ENCODE results near the gene TJP3.

DNA sequence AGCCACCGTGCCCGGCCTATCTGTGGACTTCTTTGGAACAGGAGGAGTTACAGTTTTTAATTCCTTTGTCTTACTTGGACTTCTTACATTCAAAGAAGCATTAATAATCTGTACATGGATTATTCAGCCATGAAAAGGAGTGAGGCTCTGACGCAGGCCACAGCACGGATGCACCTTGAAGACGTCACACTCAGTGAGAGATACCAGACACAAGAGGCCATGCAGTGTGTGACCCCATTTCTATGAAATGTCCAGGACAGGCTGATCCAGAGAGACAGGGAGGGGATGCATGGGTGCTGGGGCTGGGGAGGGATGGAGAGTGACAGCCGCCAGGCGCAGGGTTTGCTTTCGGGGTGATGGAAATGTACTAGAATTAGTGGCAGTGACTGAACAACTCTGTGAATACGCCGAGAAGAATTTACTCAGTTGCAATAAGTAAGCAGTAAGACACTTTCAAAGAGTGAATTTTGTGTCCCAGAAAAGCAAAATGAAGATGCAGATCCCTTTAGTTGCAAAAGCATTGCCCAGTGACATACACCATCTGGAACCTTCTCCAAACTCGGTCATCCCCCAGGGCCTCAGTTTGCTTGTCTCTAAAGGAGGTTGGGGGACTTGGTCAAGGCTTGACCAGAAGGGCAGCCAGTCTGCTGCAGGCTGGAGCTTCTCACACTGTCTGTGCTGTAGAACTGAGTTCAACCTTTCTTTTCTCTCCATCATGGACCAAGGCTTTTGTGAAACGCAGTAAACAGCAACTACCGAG, 33.2 kb upstream of the TJP3 start:
- TF ChIP-seq, protein P1, sequence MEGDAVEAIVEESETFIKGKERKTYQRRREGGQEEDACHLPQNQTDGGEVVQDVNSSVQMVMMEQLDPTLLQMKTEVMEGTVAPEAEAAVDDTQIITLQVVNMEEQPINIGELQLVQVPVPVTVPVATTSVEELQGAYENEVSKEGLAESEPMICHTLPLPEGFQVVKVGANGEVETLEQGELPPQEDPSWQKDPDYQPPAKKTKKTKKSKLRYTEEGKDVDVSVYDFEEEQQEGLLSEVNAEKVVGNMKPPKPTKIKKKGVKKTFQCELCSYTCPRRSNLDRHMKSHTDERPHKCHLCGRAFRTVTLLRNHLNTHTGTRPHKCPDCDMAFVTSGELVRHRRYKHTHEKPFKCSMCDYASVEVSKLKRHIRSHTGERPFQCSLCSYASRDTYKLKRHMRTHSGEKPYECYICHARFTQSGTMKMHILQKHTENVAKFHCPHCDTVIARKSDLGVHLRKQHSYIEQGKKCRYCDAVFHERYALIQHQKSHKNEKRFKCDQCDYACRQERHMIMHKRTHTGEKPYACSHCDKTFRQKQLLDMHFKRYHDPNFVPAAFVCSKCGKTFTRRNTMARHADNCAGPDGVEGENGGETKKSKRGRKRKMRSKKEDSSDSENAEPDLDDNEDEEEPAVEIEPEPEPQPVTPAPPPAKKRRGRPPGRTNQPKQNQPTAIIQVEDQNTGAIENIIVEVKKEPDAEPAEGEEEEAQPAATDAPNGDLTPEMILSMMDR (conservative IDR thresholded peaks at IDR 0.05; ENCODE audit: low read depth, low read length) = no peak
- no peak for TF ChIP-seq EZH2 (IDR thresholded peaks at IDR 0.05; ENCODE audit: borderline replicate concordance, low read depth, low read length, poor library complexity, severe bottlenecking)
